Measurements from ENCODE around the gene SYVN1. TPM values are rescaled to one million over a fixed set of nuclear protein-coding genes. Genes with fewer than 3 reads are reported as not detected.
A peak's percentile ranks its signal among the peaks of the same experiment; 100 is the strongest.

SYVN1 gene
- total and polyA plus RNA-seq, 11 donors: 13.9 to 65.8 (median 28.2) TPM

DNA sequence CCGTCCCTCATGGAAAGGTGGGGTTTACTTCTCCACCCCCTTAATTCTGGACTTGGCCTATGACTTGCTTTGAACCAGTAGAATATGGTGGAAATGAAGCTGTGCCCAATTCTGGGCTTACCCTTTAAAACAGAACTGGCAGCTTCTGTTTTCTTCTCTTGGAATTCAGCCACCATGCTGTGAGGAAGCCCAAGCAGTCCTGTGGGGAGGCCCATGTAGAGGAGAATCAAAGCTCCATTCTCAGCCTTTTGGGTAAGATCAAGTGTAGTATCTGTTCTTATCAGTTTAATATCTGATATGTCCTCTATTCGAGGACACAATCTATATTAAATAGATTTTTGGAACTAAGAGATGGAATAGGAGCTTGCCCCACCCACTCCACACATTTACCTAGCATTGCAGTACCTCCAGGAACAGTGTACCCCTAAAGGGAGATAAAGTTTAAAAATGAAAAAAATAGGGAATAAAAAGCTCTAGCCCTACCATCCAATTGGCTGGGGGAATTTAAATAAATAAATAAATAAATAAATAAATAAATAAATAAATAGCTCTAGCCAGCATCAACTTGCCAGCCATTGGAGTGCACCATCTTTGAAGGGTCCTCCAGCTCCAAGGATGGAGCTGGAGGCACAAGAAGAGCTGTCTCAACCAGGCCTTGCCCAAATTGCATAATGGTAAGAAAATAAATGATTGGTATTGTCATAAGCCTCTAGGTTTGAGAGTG lies 13.2 kb upstream of the SYVN1 start:
- Histone ChIP-seq H3K36me3 (no peaks in the 10 kb centered on the region), H3K27me3 (no peaks in the 10 kb centered on the region), H3K9me3 (peaks cover 0 to 6% (median 0%) of the 10 kb centered on the region in 12 donors), H3K4me3 (no peak overlapping the region), H3K27ac (no peak overlapping the region), H3K4me1 (peaks cover 0 to 30% (median 10%) of the 10 kb centered on the region in 12 donors)
- intact Hi-C loops (cut with DNase I): no loop called here
- TF ChIP-seq POLR2A (IDR thresholded peaks at IDR 0.05): no peak
- TF ChIP-seq, protein P1, sequence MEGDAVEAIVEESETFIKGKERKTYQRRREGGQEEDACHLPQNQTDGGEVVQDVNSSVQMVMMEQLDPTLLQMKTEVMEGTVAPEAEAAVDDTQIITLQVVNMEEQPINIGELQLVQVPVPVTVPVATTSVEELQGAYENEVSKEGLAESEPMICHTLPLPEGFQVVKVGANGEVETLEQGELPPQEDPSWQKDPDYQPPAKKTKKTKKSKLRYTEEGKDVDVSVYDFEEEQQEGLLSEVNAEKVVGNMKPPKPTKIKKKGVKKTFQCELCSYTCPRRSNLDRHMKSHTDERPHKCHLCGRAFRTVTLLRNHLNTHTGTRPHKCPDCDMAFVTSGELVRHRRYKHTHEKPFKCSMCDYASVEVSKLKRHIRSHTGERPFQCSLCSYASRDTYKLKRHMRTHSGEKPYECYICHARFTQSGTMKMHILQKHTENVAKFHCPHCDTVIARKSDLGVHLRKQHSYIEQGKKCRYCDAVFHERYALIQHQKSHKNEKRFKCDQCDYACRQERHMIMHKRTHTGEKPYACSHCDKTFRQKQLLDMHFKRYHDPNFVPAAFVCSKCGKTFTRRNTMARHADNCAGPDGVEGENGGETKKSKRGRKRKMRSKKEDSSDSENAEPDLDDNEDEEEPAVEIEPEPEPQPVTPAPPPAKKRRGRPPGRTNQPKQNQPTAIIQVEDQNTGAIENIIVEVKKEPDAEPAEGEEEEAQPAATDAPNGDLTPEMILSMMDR (IDR thresholded peaks at IDR 0.05): no peak
- 67 to 77% (median 75%) methylated on average over 2 of the region's 2 CpGs for WGBS, 4 donors
- no peak for DNase-seq
- ATAC-seq: no peak

DNA sequence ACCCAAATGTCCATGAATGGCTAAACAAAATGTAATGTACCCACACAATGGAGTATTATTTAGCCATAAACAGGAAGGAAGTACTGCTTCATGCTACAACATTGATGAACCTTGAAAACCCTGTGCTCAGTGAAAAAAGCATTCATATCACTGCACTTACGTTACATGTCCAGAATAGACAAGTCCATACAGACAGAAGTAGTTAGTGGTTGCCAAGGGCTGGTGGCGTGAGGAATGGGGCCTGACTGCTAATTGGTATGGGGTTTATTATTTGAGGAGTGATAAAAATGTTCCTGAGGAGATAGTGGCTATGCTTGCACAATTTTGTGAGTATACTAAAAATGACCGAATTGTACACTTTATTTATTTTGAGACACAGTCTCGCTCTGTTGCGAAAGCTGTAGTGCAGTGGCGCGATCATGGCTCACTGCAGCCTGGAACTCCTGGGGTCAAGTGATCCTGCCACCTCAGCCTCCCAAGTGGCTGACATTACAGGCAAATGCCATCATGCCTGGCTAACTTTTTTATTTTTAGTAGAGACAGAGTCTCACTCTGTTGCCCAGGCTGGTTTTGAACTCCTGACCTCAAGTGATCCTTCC lies 7.7 kb upstream of the SYVN1 start:
- intact Hi-C loops (cut with DNase I): no loop called here
- Histone ChIP-seq H3K36me3 (no peaks in the 10 kb centered on the region), H3K9me3 (peaks cover 0 to 1% (median 0%) of the 10 kb centered on the region in 12 donors), H3K4me3 (no peak overlapping the region), H3K27me3 (no peaks in the 10 kb centered on the region), H3K27ac (no peak overlapping the region), H3K4me1 (no peaks in the 10 kb centered on the region)
- 82 to 86% (median 85%) methylated on average over 7 of the region's 7 CpGs for WGBS, 4 donors
- TF ChIP-seq, protein P1 (IDR thresholded peaks at IDR 0.05): no peak
- TF ChIP-seq POLR2A (IDR thresholded peaks at IDR 0.05): no peak
- no peak for DNase-seq
- ATAC-seq: no peak

DNA sequence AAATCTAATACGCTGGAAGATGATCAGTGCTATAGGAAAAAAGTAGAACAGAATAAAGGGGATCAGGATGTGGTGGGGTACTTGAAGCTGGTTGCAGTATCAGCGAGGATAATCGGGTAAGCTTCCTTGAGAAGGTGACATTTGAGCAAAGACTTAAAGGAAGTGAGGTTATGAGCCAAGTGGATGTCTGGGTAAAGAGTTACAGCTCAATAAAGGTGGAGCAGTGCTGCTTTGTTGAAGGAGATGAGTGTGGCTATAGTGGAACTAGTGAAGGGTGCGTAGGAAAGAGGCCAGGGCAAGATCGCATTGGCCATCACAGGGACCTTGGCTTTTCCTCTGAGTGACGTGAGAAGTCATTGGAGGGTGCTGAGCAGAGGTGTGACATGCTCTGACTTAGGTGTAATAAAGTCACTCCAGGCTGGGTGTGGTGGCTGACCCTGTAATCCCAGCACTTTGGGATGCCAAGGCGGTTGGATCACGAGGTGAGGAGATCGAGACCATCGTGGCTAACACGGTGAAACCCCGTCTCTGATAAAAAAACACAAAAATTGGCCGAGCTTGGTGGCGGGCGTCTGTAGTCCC lies 2.3 kb upstream of the SYVN1 start:
- H3K4me3 ChIP-seq: no peak overlapping the region
- no peaks in the 10 kb centered on the region for H3K9me3 ChIP-seq
- TF ChIP-seq POLR2A (IDR thresholded peaks at IDR 0.05): no peak
- TF ChIP-seq, protein P1 (IDR thresholded peaks at IDR 0.05): no peak
- WGBS, 4 donors: 91 to 93% (median 91%) methylated on average over 15 of the region's 15 CpGs
- no peak overlapping the region for H3K27ac ChIP-seq
- DNase-seq (no peak), ATAC-seq (no peak)
- peaks cover 0 to 34% (median 26%) of the 10 kb centered on the region in 12 donors for H3K4me1 ChIP-seq
- no peaks in the 10 kb centered on the region for H3K27me3 ChIP-seq
- peaks cover 0 to 15% (median 13%) of the 10 kb centered on the region in 9 donors for H3K36me3 ChIP-seq
- intact Hi-C loops (cut with DNase I): loop anchor here in 5 of 10 donors (5.0 kb wide), 2 partner anchors 36 to 46 kb away; partner anchors contain the start of genes CAPN1 (in 4 of the 5) and SPDYC (in 1 of the 5)

DNA sequence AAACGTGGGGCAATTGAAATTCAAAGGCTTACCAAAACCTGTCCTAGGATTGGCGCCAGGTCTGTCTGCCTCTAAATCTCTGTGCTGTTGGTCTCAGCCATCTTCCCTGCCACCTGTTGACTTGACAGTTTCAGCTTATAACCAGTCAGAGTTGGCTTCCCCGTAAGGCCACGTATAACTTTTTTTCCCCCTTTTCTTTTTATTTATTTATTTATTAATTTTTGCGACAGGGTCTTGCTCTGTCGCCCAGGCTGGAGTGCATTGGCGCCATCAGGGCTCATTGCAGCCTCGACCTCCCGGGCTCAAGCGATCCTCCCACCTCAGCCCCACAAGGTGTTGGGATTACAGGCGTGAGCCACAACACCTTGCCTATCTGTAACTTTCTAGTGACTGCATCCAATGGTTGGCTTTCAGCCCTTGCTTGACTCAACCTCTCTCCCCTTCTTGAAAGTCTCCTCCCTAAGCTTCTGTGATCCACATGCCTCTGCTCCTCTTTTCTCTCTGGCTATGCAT lies 1.4 kb upstream of the SYVN1 start:
- intact Hi-C loops (cut with DNase I): loop anchor here in 7 of 10 donors (2.0 to 5.0 kb wide), 3 partner anchors 37 to 47 kb away; partner anchors contain the start of genes CAPN1 (in 6 of the 7) and SPDYC (in 1 of the 7)
- no peak for ATAC-seq
- Histone ChIP-seq H3K27ac (peak overlapping the region; percentile 94 to 99 (median 98)), H3K36me3 (peaks cover 0 to 24% (median 22%) of the 10 kb centered on the region in 9 donors), H3K4me3 (peak overlapping the region; percentile 63 to 98 (median 89)), H3K27me3 (no peaks in the 10 kb centered on the region), H3K9me3 (no peaks in the 10 kb centered on the region), H3K4me1 (peaks cover 0 to 34% (median 26%) of the 10 kb centered on the region in 12 donors)
- 56 to 65% (median 60%) methylated on average over 11 of the region's 11 CpGs for WGBS, 4 donors
- DNase-seq: no peak
- TF ChIP-seq, protein P1 (IDR thresholded peaks at IDR 0.05): no peak
- no peak for TF ChIP-seq POLR2A (IDR thresholded peaks at IDR 0.05)

Measured in heart left ventricle (tissue), 16 donors.